ENCODE measurements around the gene OR1F1. TPM values are rescaled to one million over a fixed set of nuclear protein-coding genes. Genes with fewer than 3 reads are reported as not detected.
A peak's percentile ranks its signal among the peaks of the same experiment; 100 is the strongest.

OR1F1 gene
- total RNA-seq, 1 donor from 2014 or later, result 0.32 TPM

DNA sequence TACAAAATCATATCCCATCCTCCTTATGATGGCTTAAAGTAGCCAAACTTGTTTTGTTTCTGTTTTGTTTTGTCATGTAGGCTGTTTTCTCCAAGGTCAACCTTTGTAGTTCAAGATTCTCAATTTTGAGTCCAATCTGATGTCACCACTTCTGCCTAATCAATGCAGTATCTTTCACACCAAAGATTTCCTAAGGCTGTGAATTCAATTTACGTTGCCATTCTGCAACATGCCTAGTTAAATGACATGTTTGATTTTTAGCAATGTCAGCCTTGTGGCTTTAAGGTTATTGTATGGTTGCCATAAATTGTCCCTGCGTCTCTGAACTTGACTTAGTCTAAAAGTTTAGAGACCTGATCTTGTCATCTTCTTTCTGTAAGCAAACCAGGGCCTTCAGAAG, 32.8 kb upstream of the OR1F1 start:
- Histone ChIP-seq H4K20me1 (ENCODE audit: insufficient read depth, low read length) (peaks cover 4% of the 10 kb centered on the region), H3K9me3 (ENCODE audit: insufficient read depth, low read depth, low read length) (no peaks in the 10 kb centered on the region), H3K4me2 (ENCODE audit: low read length) (no peak overlapping the region), H3K9ac (ENCODE audit: low read length) (no peak overlapping the region), H3K4me1 (ENCODE audit: insufficient read depth, low read length) (peaks cover 8% of the 10 kb centered on the region), H2AFZ (ENCODE audit: low read depth, low read length) (no peak overlapping the region), H3K79me2 (ENCODE audit: insufficient read depth, low read length) (no peaks in the 10 kb centered on the region), H3K27me3 (ENCODE audit: insufficient read depth, low read length) (no peaks in the 10 kb centered on the region), H3K36me3 (ENCODE audit: insufficient read depth, low read length) (no peaks in the 10 kb centered on the region), H3K27ac (ENCODE audit: low read depth, low read length) (no peak overlapping the region), H3K4me3 (ENCODE audit: insufficient read depth, low read depth, low read length) (no peak overlapping the region)
- no peaks in the 10 kb centered on the region for H3K36me3 Mint-ChIP-seq (ENCODE audit: low read depth, unreplicated experiment)
- H3K27ac Mint-ChIP-seq (ENCODE audit: unreplicated experiment), result no peak overlapping the region
- no peak for TF ChIP-seq EZH2 (IDR thresholded peaks at IDR 0.05; ENCODE audit: insufficient read depth, low read length)
- TF ChIP-seq, protein P1, sequence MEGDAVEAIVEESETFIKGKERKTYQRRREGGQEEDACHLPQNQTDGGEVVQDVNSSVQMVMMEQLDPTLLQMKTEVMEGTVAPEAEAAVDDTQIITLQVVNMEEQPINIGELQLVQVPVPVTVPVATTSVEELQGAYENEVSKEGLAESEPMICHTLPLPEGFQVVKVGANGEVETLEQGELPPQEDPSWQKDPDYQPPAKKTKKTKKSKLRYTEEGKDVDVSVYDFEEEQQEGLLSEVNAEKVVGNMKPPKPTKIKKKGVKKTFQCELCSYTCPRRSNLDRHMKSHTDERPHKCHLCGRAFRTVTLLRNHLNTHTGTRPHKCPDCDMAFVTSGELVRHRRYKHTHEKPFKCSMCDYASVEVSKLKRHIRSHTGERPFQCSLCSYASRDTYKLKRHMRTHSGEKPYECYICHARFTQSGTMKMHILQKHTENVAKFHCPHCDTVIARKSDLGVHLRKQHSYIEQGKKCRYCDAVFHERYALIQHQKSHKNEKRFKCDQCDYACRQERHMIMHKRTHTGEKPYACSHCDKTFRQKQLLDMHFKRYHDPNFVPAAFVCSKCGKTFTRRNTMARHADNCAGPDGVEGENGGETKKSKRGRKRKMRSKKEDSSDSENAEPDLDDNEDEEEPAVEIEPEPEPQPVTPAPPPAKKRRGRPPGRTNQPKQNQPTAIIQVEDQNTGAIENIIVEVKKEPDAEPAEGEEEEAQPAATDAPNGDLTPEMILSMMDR (IDR thresholded peaks at IDR 0.05; ENCODE audit: insufficient read depth, low read depth, low read length), result no peak
- no peak overlapping the region for H3K4me3 Mint-ChIP-seq (ENCODE audit: unreplicated experiment)
- H3K4me1 Mint-ChIP-seq (ENCODE audit: low read depth, unreplicated experiment), result no peaks in the 10 kb centered on the region
- H3K27me3 Mint-ChIP-seq (ENCODE audit: low read depth, unreplicated experiment), result no peaks in the 10 kb centered on the region
- FAIRE-seq, result no peak
- no peaks in the 10 kb centered on the region for H3K9me3 Mint-ChIP-seq (ENCODE audit: unreplicated experiment)
- no peak for DNase-seq (ENCODE audit: low read depth)

DNA sequence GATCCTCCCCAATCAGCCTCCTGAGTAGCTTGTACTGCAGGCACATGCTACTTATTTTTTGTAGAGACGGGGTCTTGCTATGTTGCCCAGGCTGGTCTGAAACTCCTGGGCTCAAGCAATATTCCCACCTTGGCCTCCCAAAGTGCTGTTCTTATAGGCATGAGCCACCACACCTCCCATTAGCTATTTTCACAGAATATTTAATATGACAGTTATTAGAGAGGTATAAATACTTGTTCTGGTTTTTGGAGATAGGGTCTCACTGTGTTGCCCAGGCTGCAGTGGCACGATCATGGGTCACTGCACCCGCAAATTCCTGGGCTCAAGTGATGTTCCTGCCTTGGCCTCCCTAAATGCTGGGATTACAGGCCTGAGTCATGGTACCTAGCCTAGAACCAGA, 32.0 kb upstream of the OR1F1 start:
- Histone ChIP-seq H3K9ac (ENCODE audit: low read length) (no peak overlapping the region), H2AFZ (ENCODE audit: low read depth, low read length) (no peak overlapping the region), H3K27ac (ENCODE audit: low read depth, low read length) (no peak overlapping the region), H3K79me2 (ENCODE audit: insufficient read depth, low read length) (no peaks in the 10 kb centered on the region), H3K4me1 (ENCODE audit: insufficient read depth, low read length) (peaks cover 8% of the 10 kb centered on the region), H3K36me3 (ENCODE audit: insufficient read depth, low read length) (no peaks in the 10 kb centered on the region), H3K4me2 (ENCODE audit: low read length) (no peak overlapping the region), H3K27me3 (ENCODE audit: insufficient read depth, low read length) (no peaks in the 10 kb centered on the region), H3K9me3 (ENCODE audit: insufficient read depth, low read depth, low read length) (no peaks in the 10 kb centered on the region), H3K4me3 (ENCODE audit: insufficient read depth, low read depth, low read length) (no peak overlapping the region), H4K20me1 (ENCODE audit: insufficient read depth, low read length) (peaks cover 4% of the 10 kb centered on the region)
- no peak for TF ChIP-seq EZH2 (IDR thresholded peaks at IDR 0.05; ENCODE audit: insufficient read depth, low read length)
- TF ChIP-seq, protein P1 (IDR thresholded peaks at IDR 0.05; ENCODE audit: insufficient read depth, low read depth, low read length), result no peak
- no peaks in the 10 kb centered on the region for H3K9me3 Mint-ChIP-seq (ENCODE audit: unreplicated experiment)
- H3K27ac Mint-ChIP-seq (ENCODE audit: unreplicated experiment), result no peak overlapping the region
- H3K36me3 Mint-ChIP-seq (ENCODE audit: low read depth, unreplicated experiment), result no peaks in the 10 kb centered on the region
- H3K4me1 Mint-ChIP-seq (ENCODE audit: low read depth, unreplicated experiment), result no peaks in the 10 kb centered on the region
- DNase-seq (ENCODE audit: low read depth), result no peak
- H3K27me3 Mint-ChIP-seq (ENCODE audit: low read depth, unreplicated experiment), result no peaks in the 10 kb centered on the region
- peak overlapping the region; percentile 34 for H3K4me3 Mint-ChIP-seq (ENCODE audit: unreplicated experiment)
- FAIRE-seq, result no peak

DNA sequence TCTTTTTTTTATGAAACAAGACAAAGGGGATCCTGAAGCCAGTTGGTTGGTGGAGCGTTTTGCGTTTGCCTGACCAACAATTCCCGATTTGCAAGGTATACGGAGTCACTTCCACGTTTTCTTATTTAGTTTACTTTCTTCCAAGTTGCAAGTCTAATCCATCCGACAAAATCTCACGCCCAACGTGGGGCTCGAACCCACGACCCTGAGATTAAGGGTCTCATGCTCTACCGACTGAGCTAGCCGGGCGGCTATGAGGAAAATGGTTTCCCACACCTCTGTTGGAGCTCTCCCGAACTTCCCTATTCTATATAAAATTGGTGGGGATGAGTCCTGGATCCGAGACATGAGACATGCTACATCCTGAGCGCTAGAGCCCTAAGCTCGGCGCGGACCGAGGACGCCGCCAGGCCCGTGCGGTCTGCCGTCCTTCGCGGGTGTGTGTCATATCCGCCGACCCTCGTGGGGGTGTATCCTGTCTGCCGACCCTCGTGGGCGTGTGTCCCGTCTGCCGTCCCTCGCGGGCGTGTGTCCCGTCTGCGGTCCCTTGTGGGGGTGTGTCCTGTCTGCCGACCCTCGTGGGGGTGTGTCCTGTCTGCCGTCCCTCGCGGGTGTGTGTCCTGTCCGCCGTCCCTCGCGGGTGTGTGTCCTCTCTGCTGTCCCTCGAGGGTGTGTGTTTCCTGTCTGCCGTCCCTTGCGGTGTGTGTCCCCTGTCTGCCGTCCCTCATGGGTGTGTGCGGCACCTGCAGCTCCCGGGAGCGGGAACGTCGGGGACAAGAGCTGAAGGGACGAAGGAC, 30.6 kb upstream of the OR1F1 start:
- Histone ChIP-seq H2AFZ (ENCODE audit: low read depth, low read length) (peak overlapping the region; percentile 88), H3K36me3 (ENCODE audit: insufficient read depth, low read length) (no peaks in the 10 kb centered on the region), H3K27ac (ENCODE audit: low read depth, low read length) (no peak overlapping the region), H3K4me3 (ENCODE audit: insufficient read depth, low read depth, low read length) (peak overlapping the region; percentile 69), H3K4me2 (ENCODE audit: low read length) (peak overlapping the region; percentile 98), H3K9ac (ENCODE audit: low read length) (peak overlapping the region; percentile 77), H3K9me3 (ENCODE audit: insufficient read depth, low read depth, low read length) (no peaks in the 10 kb centered on the region), H3K27me3 (ENCODE audit: insufficient read depth, low read length) (no peaks in the 10 kb centered on the region), H3K4me1 (ENCODE audit: insufficient read depth, low read length) (peaks cover 8% of the 10 kb centered on the region), H3K79me2 (ENCODE audit: insufficient read depth, low read length) (no peaks in the 10 kb centered on the region), H4K20me1 (ENCODE audit: insufficient read depth, low read length) (peaks cover 3% of the 10 kb centered on the region)
- TF ChIP-seq, protein P1 (IDR thresholded peaks at IDR 0.05; ENCODE audit: insufficient read depth, low read depth, low read length), result no peak
- TF ChIP-seq EZH2 (IDR thresholded peaks at IDR 0.05; ENCODE audit: insufficient read depth, low read length), result no peak
- Mint-ChIP-seq H3K4me1 (ENCODE audit: low read depth, unreplicated experiment) (no peaks in the 10 kb centered on the region), H3K4me3 (ENCODE audit: unreplicated experiment) (peak overlapping the region; percentile 87), H3K27ac (ENCODE audit: unreplicated experiment) (peak overlapping the region; percentile 84), H3K9me3 (ENCODE audit: unreplicated experiment) (no peaks in the 10 kb centered on the region), H3K27me3 (ENCODE audit: low read depth, unreplicated experiment) (no peaks in the 10 kb centered on the region), H3K36me3 (ENCODE audit: low read depth, unreplicated experiment) (no peaks in the 10 kb centered on the region)
- FAIRE-seq (no peak), DNase-seq (ENCODE audit: low read depth) (peak; percentile 93)

All from astrocyte (in vitro differentiated cells and primary cell).